ENCODE measurements around the gene NPRL2. TPM values are rescaled to one million over a fixed set of nuclear protein-coding genes. Genes with fewer than 3 reads are reported as not detected.

NPRL2 gene
- total and polyA plus RNA-seq, 2 of the 13 experiments (the other 11 are each of a cell fraction or from before 2014, with no cell fraction given), result 30.6 to 51.4 TPM

DNA sequence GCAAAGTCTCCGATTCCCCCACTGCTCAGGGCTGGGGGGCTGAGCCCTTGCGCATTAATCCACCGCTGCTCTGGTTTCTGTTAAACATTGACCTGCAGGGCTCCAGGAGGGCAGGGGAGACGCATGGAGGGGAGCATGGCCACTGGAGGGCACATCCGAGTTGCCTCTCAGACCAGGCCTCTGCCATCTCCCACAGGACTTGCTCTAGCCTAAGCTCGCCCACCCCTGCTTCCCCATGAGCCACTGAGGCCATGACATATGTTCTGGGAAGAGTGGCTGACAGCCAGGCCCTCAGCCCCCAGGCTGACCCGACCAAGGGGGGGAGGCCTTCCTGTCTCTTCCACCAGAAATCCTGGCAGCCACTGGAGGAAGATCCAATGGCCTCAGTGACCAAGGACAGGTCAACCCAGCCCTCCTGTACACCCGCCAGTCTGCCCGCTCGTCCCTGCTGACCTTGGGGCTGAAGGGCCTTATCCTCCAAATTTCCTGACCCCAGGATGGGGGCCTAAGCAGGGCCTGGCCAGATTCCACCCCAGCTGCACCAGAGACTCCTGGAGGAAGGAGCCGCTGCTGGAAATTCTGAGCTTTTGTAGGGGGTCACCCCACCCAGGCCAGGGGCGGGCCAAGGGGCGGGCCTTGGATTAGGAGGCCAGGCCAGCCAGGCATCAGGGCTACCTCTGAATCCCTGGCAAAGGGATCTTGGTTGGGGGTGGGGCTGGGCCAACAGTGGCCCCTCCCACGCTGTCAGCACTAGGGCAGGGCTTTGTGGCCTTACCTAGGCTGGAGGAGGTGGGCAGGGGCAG is 47.4 kb downstream of the NPRL2 start, which contains the start of gene HYAL1 (continued):
- TF ChIP-seq ZNF10 (CRISPR knock-in tag; IDR thresholded peaks at IDR 0.05; ENCODE audit: borderline replicate concordance, low read depth), result no peak
- TF ChIP-seq, protein P1, sequence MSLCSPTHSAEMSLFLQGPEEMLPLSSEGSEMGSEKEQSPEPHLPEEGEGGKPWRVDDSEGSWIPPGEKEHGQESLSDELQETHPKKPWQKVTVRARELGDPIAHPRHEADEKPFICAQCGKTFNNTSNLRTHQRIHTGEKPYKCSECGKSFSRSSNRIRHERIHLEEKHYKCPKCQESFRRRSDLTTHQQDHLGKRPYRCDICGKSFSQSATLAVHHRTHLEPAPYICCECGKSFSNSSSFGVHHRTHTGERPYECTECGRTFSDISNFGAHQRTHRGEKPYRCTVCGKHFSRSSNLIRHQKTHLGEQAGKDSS (CRISPR knock-in tag; IDR thresholded peaks at IDR 0.05; ENCODE audit: borderline replicate concordance, low read depth), result peak; percentile 59; the same call in 1 of the 2 replicates
- no peak for TF ChIP-seq ARNT (IDR thresholded peaks at IDR 0.05)
- TF ChIP-seq, protein P2, sequence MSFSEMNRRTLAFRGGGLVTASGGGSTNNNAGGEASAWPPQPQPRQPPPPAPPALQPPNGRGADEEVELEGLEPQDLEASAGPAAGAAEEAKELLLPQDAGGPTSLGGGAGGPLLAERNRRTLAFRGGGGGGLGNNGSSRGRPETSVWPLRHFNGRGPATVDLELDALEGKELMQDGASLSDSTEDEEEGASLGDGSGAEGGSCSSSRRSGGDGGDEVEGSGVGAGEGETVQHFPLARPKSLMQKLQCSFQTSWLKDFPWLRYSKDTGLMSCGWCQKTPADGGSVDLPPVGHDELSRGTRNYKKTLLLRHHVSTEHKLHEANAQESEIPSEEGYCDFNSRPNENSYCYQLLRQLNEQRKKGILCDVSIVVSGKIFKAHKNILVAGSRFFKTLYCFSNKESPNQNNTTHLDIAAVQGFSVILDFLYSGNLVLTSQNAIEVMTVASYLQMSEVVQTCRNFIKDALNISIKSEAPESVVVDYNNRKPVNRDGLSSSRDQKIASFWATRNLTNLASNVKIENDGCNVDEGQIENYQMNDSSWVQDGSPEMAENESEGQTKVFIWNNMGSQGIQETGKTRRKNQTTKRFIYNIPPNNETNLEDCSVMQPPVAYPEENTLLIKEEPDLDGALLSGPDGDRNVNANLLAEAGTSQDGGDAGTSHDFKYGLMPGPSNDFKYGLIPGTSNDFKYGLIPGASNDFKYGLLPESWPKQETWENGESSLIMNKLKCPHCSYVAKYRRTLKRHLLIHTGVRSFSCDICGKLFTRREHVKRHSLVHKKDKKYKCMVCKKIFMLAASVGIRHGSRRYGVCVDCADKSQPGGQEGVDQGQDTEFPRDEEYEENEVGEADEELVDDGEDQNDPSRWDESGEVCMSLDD (CRISPR knock-in tag; IDR thresholded peaks at IDR 0.05; ENCODE audit: borderline replicate concordance), result no peak
- no peak for TF ChIP-seq ZZZ3 (CRISPR knock-in tag; IDR thresholded peaks at IDR 0.05; ENCODE audit: borderline replicate concordance)
- peak; percentile 86 for TF ChIP-seq MYC (CRISPR knock-in tag; IDR thresholded peaks at IDR 0.05; ENCODE audit: borderline replicate concordance)
- no peak for TF ChIP-seq WIZ (CRISPR knock-in tag; IDR thresholded peaks at IDR 0.05)
- TF ChIP-seq, protein P3, sequence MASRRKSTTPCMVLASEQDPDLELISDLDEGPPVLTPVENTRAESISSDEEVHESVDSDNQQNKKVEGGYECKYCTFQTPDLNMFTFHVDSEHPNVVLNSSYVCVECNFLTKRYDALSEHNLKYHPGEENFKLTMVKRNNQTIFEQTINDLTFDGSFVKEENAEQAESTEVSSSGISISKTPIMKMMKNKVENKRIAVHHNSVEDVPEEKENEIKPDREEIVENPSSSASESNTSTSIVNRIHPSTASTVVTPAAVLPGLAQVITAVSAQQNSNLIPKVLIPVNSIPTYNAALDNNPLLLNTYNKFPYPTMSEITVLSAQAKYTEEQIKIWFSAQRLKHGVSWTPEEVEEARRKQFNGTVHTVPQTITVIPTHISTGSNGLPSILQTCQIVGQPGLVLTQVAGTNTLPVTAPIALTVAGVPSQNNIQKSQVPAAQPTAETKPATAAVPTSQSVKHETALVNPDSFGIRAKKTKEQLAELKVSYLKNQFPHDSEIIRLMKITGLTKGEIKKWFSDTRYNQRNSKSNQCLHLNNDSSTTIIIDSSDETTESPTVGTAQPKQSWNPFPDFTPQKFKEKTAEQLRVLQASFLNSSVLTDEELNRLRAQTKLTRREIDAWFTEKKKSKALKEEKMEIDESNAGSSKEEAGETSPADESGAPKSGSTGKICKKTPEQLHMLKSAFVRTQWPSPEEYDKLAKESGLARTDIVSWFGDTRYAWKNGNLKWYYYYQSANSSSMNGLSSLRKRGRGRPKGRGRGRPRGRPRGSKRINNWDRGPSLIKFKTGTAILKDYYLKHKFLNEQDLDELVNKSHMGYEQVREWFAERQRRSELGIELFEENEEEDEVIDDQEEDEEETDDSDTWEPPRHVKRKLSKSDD (CRISPR knock-in tag; IDR thresholded peaks at IDR 0.05; ENCODE audit: low read depth), result no peak
- TF ChIP-seq, protein P4, sequence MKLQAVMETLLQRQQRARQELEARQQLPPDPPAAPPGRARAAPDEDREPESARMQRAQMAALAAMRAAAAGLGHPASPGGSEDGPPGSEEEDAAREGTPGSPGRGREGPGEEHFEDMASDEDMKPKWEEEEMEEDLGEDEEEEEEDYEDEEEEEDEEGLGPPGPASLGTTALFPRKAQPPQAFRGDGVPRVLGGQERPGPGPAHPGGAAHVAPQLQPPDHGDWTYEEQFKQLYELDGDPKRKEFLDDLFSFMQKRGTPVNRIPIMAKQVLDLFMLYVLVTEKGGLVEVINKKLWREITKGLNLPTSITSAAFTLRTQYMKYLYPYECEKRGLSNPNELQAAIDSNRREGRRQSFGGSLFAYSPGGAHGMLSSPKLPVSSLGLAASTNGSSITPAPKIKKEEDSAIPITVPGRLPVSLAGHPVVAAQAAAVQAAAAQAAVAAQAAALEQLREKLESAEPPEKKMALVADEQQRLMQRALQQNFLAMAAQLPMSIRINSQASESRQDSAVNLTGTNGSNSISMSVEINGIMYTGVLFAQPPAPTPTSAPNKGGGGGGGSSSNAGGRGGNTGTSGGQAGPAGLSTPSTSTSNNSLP (IDR thresholded peaks at IDR 0.05; ENCODE audit: low read depth, low read length), result no peak; the same call in 1 of the 2 replicates
- no peak for TF ChIP-seq ZNF780A (CRISPR knock-in tag; IDR thresholded peaks at IDR 0.05)
- peak; percentile 20; the same call in 1 of the 2 replicates for TF ChIP-seq KDM5A (IDR thresholded peaks at IDR 0.05; ENCODE audit: borderline replicate concordance, low read length)
- TF ChIP-seq, protein P5, sequence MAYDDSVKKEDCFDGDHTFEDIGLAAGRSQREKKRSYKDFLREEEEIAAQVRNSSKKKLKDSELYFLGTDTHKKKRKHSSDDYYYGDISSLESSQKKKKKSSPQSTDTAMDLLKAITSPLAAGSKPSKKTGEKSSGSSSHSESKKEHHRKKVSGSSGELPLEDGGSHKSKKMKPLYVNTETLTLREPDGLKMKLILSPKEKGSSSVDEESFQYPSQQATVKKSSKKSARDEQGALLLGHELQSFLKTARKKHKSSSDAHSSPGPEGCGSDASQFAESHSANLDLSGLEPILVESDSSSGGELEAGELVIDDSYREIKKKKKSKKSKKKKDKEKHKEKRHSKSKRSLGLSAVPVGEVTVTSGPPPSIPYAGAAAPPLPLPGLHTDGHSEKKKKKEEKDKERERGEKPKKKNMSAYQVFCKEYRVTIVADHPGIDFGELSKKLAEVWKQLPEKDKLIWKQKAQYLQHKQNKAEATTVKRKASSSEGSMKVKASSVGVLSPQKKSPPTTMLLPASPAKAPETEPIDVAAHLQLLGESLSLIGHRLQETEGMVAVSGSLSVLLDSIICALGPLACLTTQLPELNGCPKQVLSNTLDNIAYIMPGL (CRISPR knock-in tag; IDR thresholded peaks at IDR 0.05; ENCODE audit: borderline replicate concordance in 1 of 2, low read depth in 1 of 2), result peak; percentile 82 to 93
- TF ChIP-seq GPN1 (CRISPR knock-in tag; IDR thresholded peaks at IDR 0.05; ENCODE audit: borderline replicate concordance), result peak; percentile 62; the same call in 1 of the 2 replicates
- peak; percentile 28; the same call in 1 of the 2 replicates for TF ChIP-seq HNF4G (IDR thresholded peaks at IDR 0.05; ENCODE audit: borderline replicate concordance, low read depth, low read length)
- TF ChIP-seq HNF4G (CRISPR knock-in tag; IDR thresholded peaks at IDR 0.05; ENCODE audit: borderline replicate concordance, low read depth), result peak; percentile 60; the same call in 1 of the 2 replicates
- no peak for TF ChIP-seq ZNF790 (CRISPR knock-in tag; IDR thresholded peaks at IDR 0.05; ENCODE audit: borderline replicate concordance)
- no peak for TF ChIP-seq CHD4 (IDR thresholded peaks at IDR 0.05; ENCODE audit: borderline replicate concordance, low read length)

Measured in HepG2 (cell line).